DND-41 (cell line): Measurements from ENCODE around the gene COPS6.
A peak's percentile ranks its signal among the peaks of the same experiment; 100 is the strongest.

Experiments
- ATAC-seq: fragments of 200-7000 bp; cut with Tn5 transposase; 3 replicates; pipeline ENCODE4 v1.9.1; 2021; ENCODE audit warnings: low read depth; ENCODE audit not compliant: insufficient read depth
- DNase-seq: peaks from one replicate; pipeline ENCODE4 v3.0.0-alpha.2; 2020
- H2AFZ ChIP-seq: 2 replicates; pipeline ENCODE4 v1.6.0; 2012; ENCODE audit warnings: low read depth, low read length
- H3K27ac ChIP-seq: 2 replicates; pipeline ENCODE4 v1.5.1; 2012; ENCODE audit warnings: low read length, inconsistent platforms
- H3K27me3 ChIP-seq: fragments of 200-600 bp; sonication (generic); 2 replicates; pipeline ENCODE4 v1.6.0; 2012; ENCODE audit warnings: low read length, mild to moderate bottlenecking, inconsistent platforms; ENCODE audit not compliant: insufficient read depth, poor library complexity
- H3K36me3 ChIP-seq: 2 replicates; pipeline ENCODE4 v1.5.1; 2012; ENCODE audit warnings: low read length, inconsistent platforms; ENCODE audit not compliant: insufficient read depth
- H3K4me1 ChIP-seq: 2 replicates; pipeline ENCODE4 v1.5.1; 2012; ENCODE audit warnings: mild to moderate bottlenecking, low read length; ENCODE audit not compliant: insufficient read depth
- H3K4me2 ChIP-seq: 2 replicates; pipeline ENCODE4 v1.6.0; 2012; ENCODE audit warnings: mild to moderate bottlenecking, moderate library complexity, low read length, inconsistent platforms; ENCODE audit not compliant: insufficient read depth
- H3K4me3 ChIP-seq, 2 experiments: fragments of 200-600 bp in 1 of 2; shearing (Covaris generic) in 1 of 2; 2 replicates each; pipeline ENCODE4 v1.5.1; 2012 to 2016; ENCODE audit warnings: inconsistent platforms in 2 of 2, low read length in 2 of 2, mild to moderate bottlenecking in 2 of 2, low read depth in 1 of 2, moderate library complexity in 1 of 2
- H3K79me2 ChIP-seq: 2 replicates; pipeline ENCODE4 v1.6.0; 2012; ENCODE audit warnings: low read length, inconsistent platforms; ENCODE audit not compliant: insufficient read depth
- H3K9ac ChIP-seq: 2 replicates; pipeline ENCODE4 v1.6.0; 2012; ENCODE audit warnings: low read depth, mild to moderate bottlenecking, inconsistent platforms, low read length, moderate library complexity
- H3K9me3 ChIP-seq: 2 replicates; pipeline ENCODE4 v1.5.1; 2012; ENCODE audit warnings: low read length, moderate library complexity, mild to moderate bottlenecking, inconsistent platforms; ENCODE audit not compliant: insufficient read depth, severe bottlenecking
- H4K20me1 ChIP-seq: 2 replicates; pipeline ENCODE4 v1.6.0; 2012; ENCODE audit warnings: low read length; ENCODE audit not compliant: insufficient read depth
- EZH2 ChIP-seq: IDR thresholded peaks from 3 replicates; pipeline ENCODE4 v1.6.1; 2012; ENCODE audit warnings: borderline replicate concordance, low read depth, mild to moderate bottlenecking, moderate library complexity, low read length, inconsistent platforms; ENCODE audit not compliant: severe bottlenecking
- TF ChIP-seq, protein P1 (sequence below): IDR thresholded peaks from 2 replicates; pipeline ENCODE4 v1.5.1; 2012; ENCODE audit warnings: borderline replicate concordance, low read length, moderate library complexity, mild to moderate bottlenecking; ENCODE audit not compliant: poor library complexity, severe bottlenecking; ENCODE audit errors: extremely low read depth

Gene COPS6

DNA sequence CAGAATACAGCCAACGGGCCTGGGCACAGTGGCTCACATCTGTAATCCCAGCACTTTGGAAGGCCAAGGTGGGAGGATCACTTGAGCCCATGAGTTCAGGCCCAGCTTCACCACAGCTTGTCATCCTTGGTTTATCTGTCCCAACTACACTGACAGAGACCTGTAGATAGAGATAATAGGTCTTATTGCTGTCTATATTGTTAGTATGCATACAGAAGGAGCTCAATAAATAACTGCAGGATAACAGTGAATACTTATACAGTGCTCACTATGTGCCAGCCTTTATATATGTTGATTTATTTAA is 31.9 kb downstream of the COPS6 start:
- peak overlapping the region; percentile 84 for H2AFZ ChIP-seq
- H3K4me2 ChIP-seq, result peak overlapping the region; percentile 79
- peaks cover 50% of the 10 kb centered on the region for H3K4me1 ChIP-seq
- H3K4me3 ChIP-seq, result peak overlapping the region; percentile 70 to 73; a peak in 3 of 4 replicates
- ATAC-seq, result no peak
- no peaks in the 10 kb centered on the region for H3K9me3 ChIP-seq
- peaks cover 51% of the 10 kb centered on the region for H3K79me2 ChIP-seq
- TF ChIP-seq, protein P1, sequence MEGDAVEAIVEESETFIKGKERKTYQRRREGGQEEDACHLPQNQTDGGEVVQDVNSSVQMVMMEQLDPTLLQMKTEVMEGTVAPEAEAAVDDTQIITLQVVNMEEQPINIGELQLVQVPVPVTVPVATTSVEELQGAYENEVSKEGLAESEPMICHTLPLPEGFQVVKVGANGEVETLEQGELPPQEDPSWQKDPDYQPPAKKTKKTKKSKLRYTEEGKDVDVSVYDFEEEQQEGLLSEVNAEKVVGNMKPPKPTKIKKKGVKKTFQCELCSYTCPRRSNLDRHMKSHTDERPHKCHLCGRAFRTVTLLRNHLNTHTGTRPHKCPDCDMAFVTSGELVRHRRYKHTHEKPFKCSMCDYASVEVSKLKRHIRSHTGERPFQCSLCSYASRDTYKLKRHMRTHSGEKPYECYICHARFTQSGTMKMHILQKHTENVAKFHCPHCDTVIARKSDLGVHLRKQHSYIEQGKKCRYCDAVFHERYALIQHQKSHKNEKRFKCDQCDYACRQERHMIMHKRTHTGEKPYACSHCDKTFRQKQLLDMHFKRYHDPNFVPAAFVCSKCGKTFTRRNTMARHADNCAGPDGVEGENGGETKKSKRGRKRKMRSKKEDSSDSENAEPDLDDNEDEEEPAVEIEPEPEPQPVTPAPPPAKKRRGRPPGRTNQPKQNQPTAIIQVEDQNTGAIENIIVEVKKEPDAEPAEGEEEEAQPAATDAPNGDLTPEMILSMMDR, result no peak
- no peak for TF ChIP-seq EZH2
- peaks cover 22% of the 10 kb centered on the region for H3K36me3 ChIP-seq
- no peaks in the 10 kb centered on the region for H4K20me1 ChIP-seq
- no peak for DNase-seq
- no peaks in the 10 kb centered on the region for H3K27me3 ChIP-seq
- peak overlapping the region; percentile 80 for H3K27ac ChIP-seq
- H3K9ac ChIP-seq, result peak overlapping the region; percentile 75

DNA sequence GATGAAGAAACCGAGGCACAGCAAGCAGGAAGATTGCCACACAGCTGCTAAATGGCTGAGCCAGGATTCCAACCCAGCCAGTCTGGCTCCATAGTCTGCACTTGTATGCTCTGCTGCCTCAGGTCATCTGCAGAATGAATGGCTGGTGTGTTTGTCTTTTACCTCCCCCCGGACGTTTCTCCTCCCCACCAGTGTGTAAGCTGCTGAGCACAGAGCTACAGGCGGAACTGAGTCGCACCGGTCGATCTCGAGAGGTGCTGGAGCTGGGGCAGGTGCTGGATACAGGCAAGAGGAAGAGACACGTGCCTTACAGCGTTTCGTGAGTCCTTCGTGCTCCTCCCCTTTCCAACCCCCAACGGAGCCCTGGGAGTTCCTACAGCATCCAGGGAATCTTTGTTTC is 33.3 kb downstream of the COPS6 start:
- no peak overlapping the region for H2AFZ ChIP-seq
- TF ChIP-seq, protein P1, result no peak
- no peak for TF ChIP-seq EZH2
- H3K9ac ChIP-seq, result no peak overlapping the region
- peaks cover 22% of the 10 kb centered on the region for H3K36me3 ChIP-seq
- H3K27ac ChIP-seq, result no peak overlapping the region
- H3K79me2 ChIP-seq, result peaks cover 60% of the 10 kb centered on the region
- no peak overlapping the region for H3K4me2 ChIP-seq
- H3K4me3 ChIP-seq, result no peak overlapping the region
- no peaks in the 10 kb centered on the region for H4K20me1 ChIP-seq
- H3K4me1 ChIP-seq, result peaks cover 58% of the 10 kb centered on the region
- no peaks in the 10 kb centered on the region for H3K27me3 ChIP-seq
- ATAC-seq, result no peak
- DNase-seq, result no peak
- H3K9me3 ChIP-seq, result no peaks in the 10 kb centered on the region

- Histone ChIP-seq H2AFZ (no peak overlapping the region), H3K36me3 (peaks cover 22% of the 10 kb centered on the region), H3K27me3 (no peaks in the 10 kb centered on the region), H3K4me1 (peaks cover 58% of the 10 kb centered on the region), H3K79me2 (peaks cover 60% of the 10 kb centered on the region), H4K20me1 (no peaks in the 10 kb centered on the region), H3K9ac (no peak overlapping the region), H3K9me3 (no peaks in the 10 kb centered on the region), H3K4me2 (no peak overlapping the region), H3K4me3 (no peak overlapping the region), H3K27ac (no peak overlapping the region)
- no peak for ATAC-seq
- TF ChIP-seq, protein P1, result no peak
- no peak for TF ChIP-seq EZH2
- DNase-seq, result no peak
These were observed 33.8 kb downstream of the COPS6 start for GRCh38 chr7:100122568-100122967.
